HepG2 (cell line): Measurements from ENCODE around the gene EFNA2. TPM values are rescaled to one million over a fixed set of nuclear protein-coding genes. Genes with fewer than 3 reads are reported as not detected.

Experiments used
- EHMT2 ChIP-seq: fragments of 200-600 bp; sonication (generic); IDR thresholded peaks from 2 replicates; pipeline ENCODE4 v1.7.0; 2017; ENCODE audit warnings: antibody characterized with exemption, low read depth, low read length, borderline replicate concordance
- KAT7 ChIP-seq: IDR thresholded peaks from 2 replicates; pipeline ENCODE4 v1.6.1; 2018; ENCODE audit warnings: borderline replicate concordance, missing compliant biosample characterization
- MAF1 ChIP-seq: sonication (generic); formaldehyde crosslinking; IDR thresholded peaks from 2 replicates; pipeline ENCODE4 v1.5.0; 2020; ENCODE audit warnings: missing genetic modification reagents, borderline replicate concordance
- NCOR1 ChIP-seq: fragments of 200-600 bp; sonication (generic); IDR thresholded peaks from 2 replicates; pipeline ENCODE4 v1.7.0; 2017; ENCODE audit warnings: antibody characterized with exemption, low read length, borderline replicate concordance
- NFIC ChIP-seq: IDR thresholded peaks from 2 replicates; pipeline ENCODE4 v1.6.1; 2012; ENCODE audit warnings: mild to moderate bottlenecking, low read length, inconsistent platforms
- RCOR2 ChIP-seq: IDR thresholded peaks from 2 replicates; pipeline ENCODE4 v1.6.1; 2016; ENCODE audit warnings: missing biosample characterization, missing genetic modification reagents
- SIX1 ChIP-seq: sonication (generic); formaldehyde crosslinking; IDR thresholded peaks from 2 replicates; pipeline ENCODE4 v1.4.0; 2020; ENCODE audit warnings: missing genetic modification reagents, borderline replicate concordance
- SP1 ChIP-seq, 2 experiments: fragments of 450-650 bp in 1 of 2; sonication (generic) in 1 of 2; formaldehyde crosslinking in 1 of 2; IDR thresholded peaks; 2 replicates each; pipeline versions ENCODE4 v1.4.0 to v1.6.1; 2016 to 2020; ENCODE audit warnings: missing genetic modification reagents in 1 of 2
- SP4 ChIP-seq: sonication (generic); formaldehyde crosslinking; IDR thresholded peaks from 2 replicates; pipeline ENCODE4 v1.8.1; 2023; ENCODE audit warnings: mild to moderate bottlenecking, missing genetic modification reagents
- ZBTB1 ChIP-seq: sonication (generic); formaldehyde crosslinking; IDR thresholded peaks from 2 replicates; pipeline ENCODE4 v1.4.0; 2020; ENCODE audit warnings: missing genetic modification reagents, borderline replicate concordance
- ZFP41 ChIP-seq: sonication (generic); formaldehyde crosslinking; IDR thresholded peaks from 2 replicates; pipeline ENCODE4 v1.4.0; 2020; ENCODE audit warnings: mild to moderate bottlenecking, missing genetic modification reagents, borderline replicate concordance
- ZNF136 ChIP-seq: sonication (generic); formaldehyde crosslinking; IDR thresholded peaks from 2 replicates; pipeline ENCODE4 v1.8.1; 2022; ENCODE audit warnings: low read depth, mild to moderate bottlenecking, moderate library complexity, missing genetic modification reagents
- ZNF589 ChIP-seq: sonication (generic); formaldehyde crosslinking; conservative IDR thresholded peaks from 2 replicates; pipeline ENCODE4 v1.8.0; 2022; ENCODE audit warnings: mild to moderate bottlenecking, moderate library complexity, missing genetic modification reagents
- ZNF766 ChIP-seq: sonication (generic); formaldehyde crosslinking; IDR thresholded peaks from 2 replicates; pipeline ENCODE4 v1.5.0; 2020; ENCODE audit warnings: missing genetic modification reagents, borderline replicate concordance
- ZNF891 ChIP-seq: sonication (generic); formaldehyde crosslinking; IDR thresholded peaks from 2 replicates; pipeline ENCODE4 v1.5.0; 2020; ENCODE audit warnings: mild to moderate bottlenecking, missing genetic modification reagents
- polyA plus RNA-seq, 8 experiments: library from polyadenylated mRNA; depleted of rRNA in 3 of 8; stranded (reverse) in 7 of 8; unstranded in 1 of 8; fragments of >200 nt; fragmentation: Illumina TruSeq in 4 of 8; extraction: Trizol in 4 of 8; gene quantifications; 2 replicates each; pipeline versions ENCODE4 v1.2.1 to v1.2.3, GENCODE V29; 2011 to 2016; ENCODE audit warnings: low read depth in 4 of 8, missing spikeins in 1 of 8, mixed read lengths in 1 of 8; ENCODE audit not compliant: insufficient read depth in 1 of 8
- total RNA-seq, 5 experiments: library from RNA; depleted of rRNA; stranded (reverse); fragments of >200 nt; fragmentation: Illumina TruSeq; extraction: Trizol; gene quantifications; 2 replicates each; pipeline ENCODE4 v1.2.3, GENCODE V29; 2016; ENCODE audit warnings: low read depth in 1 of 5
- TF ChIP-seq, protein P1 (sequence below): IDR thresholded peaks from 2 replicates; pipeline ENCODE4 v1.4.0; 2020; ENCODE audit warnings: mild to moderate bottlenecking, missing genetic modification reagents
- TF ChIP-seq, protein P2 (sequence below): sonication (generic); formaldehyde crosslinking; IDR thresholded peaks from 2 replicates; pipeline ENCODE4 v1.4.0; 2020; ENCODE audit warnings: low read depth, mild to moderate bottlenecking, missing genetic modification reagents
- TF ChIP-seq, protein P3 (sequence below): IDR thresholded peaks from 2 replicates; pipeline ENCODE4 v1.6.1; 2016; ENCODE audit warnings: low read depth, borderline replicate concordance
- TF ChIP-seq, protein P4 (sequence below): sonication (generic); formaldehyde crosslinking; IDR thresholded peaks from 2 replicates; pipeline ENCODE4 v1.4.0; 2020; ENCODE audit warnings: missing genetic modification reagents
- TF ChIP-seq, protein P5 (sequence below): IDR thresholded peaks from 2 replicates; pipeline ENCODE4 v1.6.1; 2016; ENCODE audit warnings: missing compliant biosample characterization, missing genetic modification reagents, borderline replicate concordance

EFNA2 gene
- total and polyA plus RNA-seq, 2 of the 13 experiments (the other 11 are each of a cell fraction or from before 2014, with no cell fraction given) = 6.0 to 9.9 TPM

DNA sequence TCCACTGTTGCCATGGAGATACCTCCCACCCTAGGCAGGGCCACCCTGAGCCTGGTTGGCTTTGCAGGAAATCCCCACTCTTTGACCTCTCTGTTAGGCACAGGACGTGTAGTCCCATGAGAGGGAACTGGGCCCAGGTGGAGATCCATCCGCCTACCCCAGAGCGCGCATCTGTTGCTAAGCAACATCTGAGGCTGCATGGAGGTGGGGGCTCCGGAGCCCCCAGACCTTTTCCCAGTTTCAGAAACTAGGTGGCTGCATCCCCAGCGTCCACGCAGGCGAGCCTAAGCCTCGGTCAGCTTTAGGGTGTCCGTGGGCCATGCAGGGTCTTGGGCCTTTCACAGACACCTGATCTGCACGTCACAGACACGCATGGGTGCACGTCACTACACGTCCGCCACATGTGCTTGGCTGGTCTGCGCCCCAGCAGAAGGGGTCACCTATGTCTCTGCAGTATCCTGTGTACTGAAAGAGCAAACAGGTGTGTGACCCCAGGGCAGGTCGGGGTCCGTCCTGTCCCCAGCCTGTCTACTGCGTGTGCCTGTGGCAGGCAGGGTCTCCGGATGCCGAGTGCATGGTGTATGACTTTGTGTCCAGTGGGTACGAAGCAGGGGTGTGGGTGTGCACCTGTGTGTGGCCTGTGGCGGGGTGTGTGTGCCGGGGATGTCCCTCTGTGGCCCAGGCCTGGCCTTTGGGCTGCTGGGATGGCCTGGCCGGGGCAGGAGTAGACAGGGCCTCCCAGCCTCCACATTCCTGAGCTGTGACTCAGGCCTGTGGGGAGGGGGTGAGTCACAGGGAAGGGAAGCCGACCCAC, 20.7 kb upstream of the EFNA2 start (continued):
- TF ChIP-seq EHMT2 = no peak
- TF ChIP-seq, protein P1, sequence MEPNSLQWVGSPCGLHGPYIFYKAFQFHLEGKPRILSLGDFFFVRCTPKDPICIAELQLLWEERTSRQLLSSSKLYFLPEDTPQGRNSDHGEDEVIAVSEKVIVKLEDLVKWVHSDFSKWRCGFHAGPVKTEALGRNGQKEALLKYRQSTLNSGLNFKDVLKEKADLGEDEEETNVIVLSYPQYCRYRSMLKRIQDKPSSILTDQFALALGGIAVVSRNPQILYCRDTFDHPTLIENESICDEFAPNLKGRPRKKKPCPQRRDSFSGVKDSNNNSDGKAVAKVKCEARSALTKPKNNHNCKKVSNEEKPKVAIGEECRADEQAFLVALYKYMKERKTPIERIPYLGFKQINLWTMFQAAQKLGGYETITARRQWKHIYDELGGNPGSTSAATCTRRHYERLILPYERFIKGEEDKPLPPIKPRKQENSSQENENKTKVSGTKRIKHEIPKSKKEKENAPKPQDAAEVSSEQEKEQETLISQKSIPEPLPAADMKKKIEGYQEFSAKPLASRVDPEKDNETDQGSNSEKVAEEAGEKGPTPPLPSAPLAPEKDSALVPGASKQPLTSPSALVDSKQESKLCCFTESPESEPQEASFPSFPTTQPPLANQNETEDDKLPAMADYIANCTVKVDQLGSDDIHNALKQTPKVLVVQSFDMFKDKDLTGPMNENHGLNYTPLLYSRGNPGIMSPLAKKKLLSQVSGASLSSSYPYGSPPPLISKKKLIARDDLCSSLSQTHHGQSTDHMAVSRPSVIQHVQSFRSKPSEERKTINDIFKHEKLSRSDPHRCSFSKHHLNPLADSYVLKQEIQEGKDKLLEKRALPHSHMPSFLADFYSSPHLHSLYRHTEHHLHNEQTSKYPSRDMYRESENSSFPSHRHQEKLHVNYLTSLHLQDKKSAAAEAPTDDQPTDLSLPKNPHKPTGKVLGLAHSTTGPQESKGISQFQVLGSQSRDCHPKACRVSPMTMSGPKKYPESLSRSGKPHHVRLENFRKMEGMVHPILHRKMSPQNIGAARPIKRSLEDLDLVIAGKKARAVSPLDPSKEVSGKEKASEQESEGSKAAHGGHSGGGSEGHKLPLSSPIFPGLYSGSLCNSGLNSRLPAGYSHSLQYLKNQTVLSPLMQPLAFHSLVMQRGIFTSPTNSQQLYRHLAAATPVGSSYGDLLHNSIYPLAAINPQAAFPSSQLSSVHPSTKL (CRISPR knock-in tag) = peak; percentile 53; the same call in 1 of the 2 replicates
- TF ChIP-seq, protein P2, sequence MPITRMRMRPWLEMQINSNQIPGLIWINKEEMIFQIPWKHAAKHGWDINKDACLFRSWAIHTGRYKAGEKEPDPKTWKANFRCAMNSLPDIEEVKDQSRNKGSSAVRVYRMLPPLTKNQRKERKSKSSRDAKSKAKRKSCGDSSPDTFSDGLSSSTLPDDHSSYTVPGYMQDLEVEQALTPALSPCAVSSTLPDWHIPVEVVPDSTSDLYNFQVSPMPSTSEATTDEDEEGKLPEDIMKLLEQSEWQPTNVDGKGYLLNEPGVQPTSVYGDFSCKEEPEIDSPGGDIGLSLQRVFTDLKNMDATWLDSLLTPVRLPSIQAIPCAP = peak; percentile 31; the same call in 1 of the 2 replicates
- peak; percentile 69 for TF ChIP-seq SP4 (CRISPR knock-in tag)
- no peak for TF ChIP-seq ZNF766 (CRISPR knock-in tag)
- no peak for TF ChIP-seq SIX1 (CRISPR knock-in tag)
- 0 out of 2 replicates have a peak, but pooled peaks have one; percentile 15 for TF ChIP-seq KAT7 (CRISPR knock-in tag)
- TF ChIP-seq ZNF589 = 0 out of 2 replicates have a peak, but pooled peaks have one; percentile 40
- TF ChIP-seq ZNF891 (CRISPR knock-in tag) = peak; percentile 59; the same call in 1 of the 2 replicates
- peak; percentile 79; the same call in 1 of the 2 replicates for TF ChIP-seq ZNF136 (CRISPR knock-in tag)
- TF ChIP-seq SP1 (IDR thresholded peaks at IDR 0.05) = no peak
- TF ChIP-seq SP1 (CRISPR knock-in tag; IDR thresholded peaks at IDR 0.05) = no peak; the same call in 1 of the 2 replicates
- peak; percentile 35; the same call in 1 of the 2 replicates for TF ChIP-seq NCOR1
- TF ChIP-seq, protein P3, sequence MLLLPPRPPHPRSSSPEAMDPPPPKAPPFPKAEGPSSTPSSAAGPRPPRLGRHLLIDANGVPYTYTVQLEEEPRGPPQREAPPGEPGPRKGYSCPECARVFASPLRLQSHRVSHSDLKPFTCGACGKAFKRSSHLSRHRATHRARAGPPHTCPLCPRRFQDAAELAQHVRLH (CRISPR knock-in tag) = no peak
- TF ChIP-seq MAF1 (CRISPR knock-in tag) = 0 out of 2 replicates have a peak, but pooled peaks have one; percentile 26
- TF ChIP-seq ZFP41 = peak; percentile 65; the same call in 1 of the 2 replicates
- no peak for TF ChIP-seq ZBTB1 (CRISPR knock-in tag)
- TF ChIP-seq RCOR2 = no peak
- TF ChIP-seq, protein P4, sequence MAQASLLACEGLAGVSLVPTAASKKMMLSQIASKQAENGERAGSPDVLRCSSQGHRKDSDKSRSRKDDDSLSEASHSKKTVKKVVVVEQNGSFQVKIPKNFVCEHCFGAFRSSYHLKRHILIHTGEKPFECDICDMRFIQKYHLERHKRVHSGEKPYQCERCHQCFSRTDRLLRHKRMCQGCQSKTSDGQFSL = 0 out of 2 replicates have a peak, but pooled peaks have one; percentile 33
- no peak for TF ChIP-seq NFIC
- TF ChIP-seq, protein P5, sequence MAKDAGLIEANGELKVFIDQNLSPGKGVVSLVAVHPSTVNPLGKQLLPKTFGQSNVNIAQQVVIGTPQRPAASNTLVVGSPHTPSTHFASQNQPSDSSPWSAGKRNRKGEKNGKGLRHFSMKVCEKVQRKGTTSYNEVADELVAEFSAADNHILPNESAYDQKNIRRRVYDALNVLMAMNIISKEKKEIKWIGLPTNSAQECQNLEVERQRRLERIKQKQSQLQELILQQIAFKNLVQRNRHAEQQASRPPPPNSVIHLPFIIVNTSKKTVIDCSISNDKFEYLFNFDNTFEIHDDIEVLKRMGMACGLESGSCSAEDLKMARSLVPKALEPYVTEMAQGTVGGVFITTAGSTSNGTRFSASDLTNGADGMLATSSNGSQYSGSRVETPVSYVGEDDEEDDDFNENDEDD (CRISPR knock-in tag) = peak; percentile 12; the same call in 1 of the 2 replicates
